ENCODE measurements around the gene EXOC3L1.

Gene EXOC3L1

DNA sequence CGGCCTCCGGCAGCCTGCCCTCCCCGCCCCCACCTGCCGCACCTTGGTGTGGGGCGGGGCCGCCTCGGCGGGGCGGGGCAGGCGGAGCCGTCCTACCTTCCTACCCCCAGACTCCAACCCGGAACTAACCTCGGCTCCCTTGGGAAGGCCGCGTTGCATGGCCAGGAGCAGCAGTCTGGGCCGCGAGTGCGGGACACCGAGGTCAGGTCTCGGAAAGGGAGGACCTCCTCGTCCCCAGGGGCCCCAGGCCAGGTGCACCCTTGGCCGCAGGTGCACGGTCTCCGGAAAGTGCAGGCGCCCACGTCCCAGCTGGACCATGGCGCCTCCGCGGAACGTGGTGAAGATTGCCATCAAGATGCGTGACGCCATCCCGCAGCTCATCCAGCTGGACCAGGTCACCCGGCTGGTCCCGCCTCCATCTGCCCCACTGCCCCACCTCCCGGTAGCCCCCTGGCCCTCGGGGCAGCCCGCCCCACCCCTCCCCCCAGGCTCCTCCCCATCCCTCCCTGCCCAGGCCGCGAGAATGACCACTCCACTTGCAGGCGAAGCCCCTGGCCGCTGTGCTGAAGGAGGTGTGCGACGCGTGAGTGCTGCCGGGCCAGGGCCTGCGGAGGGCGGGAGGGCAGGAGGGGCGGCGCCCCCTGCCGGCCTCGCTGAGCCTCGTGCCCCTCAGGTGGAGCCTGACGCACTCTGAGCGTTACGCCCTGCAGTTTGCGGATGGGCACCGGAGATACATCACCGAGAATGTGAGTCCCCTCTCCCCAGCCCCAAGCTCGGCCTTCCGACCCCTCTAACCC is 9.3 kb upstream of the EXOC3L1 start, which contains the start of gene ELMO3:
Gene ELMO3 (plus strand): TSS at position 121 of the 797 bp plus-strand sequence. CDS start 196 bp downstream, at position 317.
- no peak for DNase-seq (ENCODE audit: low read depth in 1 of 2, low spot score in 1 of 2)

DNA sequence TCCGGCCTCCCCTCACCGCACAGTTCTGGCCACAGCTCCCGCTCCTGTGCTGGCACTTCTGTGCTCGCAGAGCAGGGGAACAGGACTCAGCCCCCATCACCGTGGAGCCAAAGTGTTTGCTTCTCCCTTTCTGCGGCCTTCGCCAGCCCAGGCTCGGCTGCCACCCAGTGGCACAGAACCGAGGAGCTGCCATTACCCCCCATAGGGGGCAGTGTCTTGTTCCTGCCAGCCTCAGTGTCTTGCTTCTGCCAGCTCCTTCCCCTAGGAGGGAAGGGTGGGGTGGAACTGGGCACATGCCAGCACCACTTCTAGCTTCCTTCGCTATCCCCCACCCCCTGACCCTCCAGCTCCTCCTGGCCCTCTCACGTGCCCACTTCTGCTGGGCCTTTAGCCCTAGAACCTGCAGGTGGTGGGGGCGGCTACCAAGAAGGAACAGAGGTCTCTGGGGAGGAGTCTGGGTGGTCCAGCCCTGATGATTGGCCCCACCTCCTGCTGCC is 8.3 kb upstream of the EXOC3L1 start:
- DNase-seq (ENCODE audit: low read depth in 1 of 2, low spot score in 1 of 2): no peak

DNA sequence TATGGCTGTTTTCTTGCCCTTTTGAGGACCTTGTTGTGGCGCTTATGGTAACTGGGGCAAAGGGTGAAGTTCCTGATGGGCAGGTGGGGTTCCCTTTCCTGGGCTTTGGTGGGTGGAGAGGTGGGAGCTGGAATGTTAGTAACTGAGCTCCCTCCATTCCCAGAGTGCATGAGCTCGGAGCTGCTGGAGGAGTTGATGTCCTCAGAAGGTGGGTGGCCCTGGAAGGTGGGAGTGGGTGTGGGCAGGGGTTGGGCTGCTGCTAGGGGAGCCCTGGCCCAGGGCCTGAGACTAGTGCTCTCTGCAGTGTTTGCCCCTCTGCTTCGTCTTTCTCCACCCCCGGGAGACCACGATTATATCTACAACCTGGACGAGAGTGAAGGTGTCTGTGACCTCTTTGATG is 7.8 kb upstream of the EXOC3L1 start:
- DNase-seq (ENCODE audit: low read depth in 1 of 2, low spot score in 1 of 2): no peak

DNA sequence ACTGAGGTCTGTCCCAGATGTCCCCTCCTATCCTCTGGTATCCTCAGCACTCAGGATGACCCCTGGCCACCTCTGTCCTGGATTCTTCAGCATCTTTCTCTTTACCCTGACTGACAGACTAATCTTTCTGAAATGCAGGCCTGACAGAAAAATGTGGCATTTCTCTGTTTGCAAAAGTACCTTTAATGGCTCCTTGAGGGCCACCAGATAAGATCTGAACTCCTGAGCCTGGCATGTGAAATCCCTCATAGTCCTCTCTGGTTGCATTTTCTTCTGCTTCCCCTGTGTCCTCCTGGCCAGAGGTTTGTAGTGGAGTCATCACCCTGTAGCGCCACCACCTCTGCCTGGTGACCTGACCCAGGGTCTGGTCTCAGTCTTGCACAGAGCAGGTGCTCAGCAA is 6.9 kb upstream of the EXOC3L1 start:
- no peak for DNase-seq (ENCODE audit: low read depth in 1 of 2, low spot score in 1 of 2)

DNA sequence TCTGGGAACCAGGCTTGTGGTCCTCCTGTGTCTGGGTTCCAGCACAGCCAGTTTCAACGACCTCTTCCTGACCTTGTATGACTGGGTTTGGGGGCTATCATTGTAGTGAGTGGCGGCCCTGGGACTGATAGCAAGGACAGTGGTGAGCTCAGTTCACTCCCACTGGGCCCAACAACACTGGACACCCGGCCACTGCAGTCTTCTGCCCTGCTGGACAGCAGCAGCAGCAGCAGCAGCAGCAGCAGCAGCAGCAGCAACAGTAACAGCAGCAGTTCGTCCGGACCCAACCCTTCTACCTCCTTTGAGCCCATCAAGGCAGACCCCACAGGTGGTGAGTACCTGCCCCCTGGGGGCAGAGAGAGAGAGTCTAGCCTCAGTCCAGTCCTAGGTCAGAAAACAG is 5.7 kb upstream of the EXOC3L1 start:
- DNase-seq (ENCODE audit: low read depth in 1 of 2, low spot score in 1 of 2): no peak

DNA sequence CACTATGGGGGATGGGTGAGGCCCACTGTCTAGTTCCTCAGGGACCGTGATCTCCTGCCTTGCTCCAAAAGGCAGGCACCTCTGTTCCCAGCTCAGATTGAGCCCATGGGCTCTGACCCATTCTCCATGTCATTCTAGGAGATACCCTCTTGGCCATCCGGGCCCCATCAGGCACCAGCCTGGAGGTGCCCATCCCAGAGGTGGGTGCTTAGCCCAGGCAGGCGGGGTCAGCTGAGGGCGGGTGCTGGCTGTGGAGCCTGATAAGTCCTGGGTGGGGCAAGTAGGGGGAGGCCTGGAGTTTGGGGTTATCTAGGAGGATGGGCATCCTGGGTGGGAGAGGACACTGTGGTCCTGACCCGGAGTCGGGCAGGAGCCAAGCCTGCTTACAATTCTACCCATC is 4.3 kb upstream of the EXOC3L1 start:
- no peak for DNase-seq (ENCODE audit: low read depth in 1 of 2, low spot score in 1 of 2)

DNA sequence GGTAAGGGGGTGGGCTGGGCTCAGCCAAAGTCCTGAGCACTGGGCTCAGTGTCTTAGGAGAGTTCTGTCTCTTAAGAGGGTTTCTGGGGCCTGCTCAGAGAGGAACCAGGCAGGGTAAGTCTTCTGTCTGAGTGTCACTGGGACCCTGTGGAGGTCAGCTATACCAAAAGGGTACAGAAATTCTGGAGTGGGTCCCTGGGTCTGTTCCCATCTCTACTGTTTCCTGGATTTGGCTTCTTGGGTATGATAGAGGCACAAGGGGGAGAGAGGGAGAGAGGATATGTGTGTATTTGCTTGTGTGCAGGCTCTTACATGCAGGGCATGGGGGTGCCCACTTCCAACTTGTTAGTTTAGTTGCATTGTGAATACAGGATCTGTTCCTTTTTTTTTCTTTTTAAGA is 3.6 kb upstream of the EXOC3L1 start:
- no peak for DNase-seq (ENCODE audit: low read depth in 1 of 2, low spot score in 1 of 2)

DNA sequence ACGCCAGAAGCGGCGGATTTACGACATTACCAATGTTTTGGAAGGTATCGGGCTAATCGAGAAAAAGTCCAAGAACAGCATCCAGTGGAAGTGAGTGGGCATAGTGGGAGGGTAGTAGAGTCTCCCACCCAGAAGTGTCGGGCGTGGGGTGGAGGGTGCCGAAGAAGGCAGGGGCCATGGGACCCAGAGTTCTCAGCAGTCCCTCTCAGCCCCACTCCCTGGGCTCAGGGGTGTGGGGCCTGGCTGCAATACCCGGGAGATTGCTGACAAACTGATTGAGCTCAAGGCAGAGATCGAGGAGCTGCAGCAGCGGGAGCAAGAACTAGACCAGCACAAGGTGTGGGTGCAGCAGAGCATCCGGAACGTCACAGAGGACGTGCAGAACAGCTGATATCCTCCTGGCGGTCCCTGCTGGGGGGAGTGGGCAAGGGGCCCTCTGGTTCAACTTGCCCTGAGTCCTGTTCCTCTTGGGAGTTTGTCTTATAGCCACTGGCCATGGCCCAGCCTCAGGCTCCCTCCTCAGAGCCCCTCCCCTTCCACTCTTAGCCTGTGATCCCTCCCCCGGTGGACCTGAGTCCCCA is 2.9 kb upstream of the EXOC3L1 start:
- no peak for DNase-seq (ENCODE audit: low read depth in 1 of 2, low spot score in 1 of 2)

DNA sequence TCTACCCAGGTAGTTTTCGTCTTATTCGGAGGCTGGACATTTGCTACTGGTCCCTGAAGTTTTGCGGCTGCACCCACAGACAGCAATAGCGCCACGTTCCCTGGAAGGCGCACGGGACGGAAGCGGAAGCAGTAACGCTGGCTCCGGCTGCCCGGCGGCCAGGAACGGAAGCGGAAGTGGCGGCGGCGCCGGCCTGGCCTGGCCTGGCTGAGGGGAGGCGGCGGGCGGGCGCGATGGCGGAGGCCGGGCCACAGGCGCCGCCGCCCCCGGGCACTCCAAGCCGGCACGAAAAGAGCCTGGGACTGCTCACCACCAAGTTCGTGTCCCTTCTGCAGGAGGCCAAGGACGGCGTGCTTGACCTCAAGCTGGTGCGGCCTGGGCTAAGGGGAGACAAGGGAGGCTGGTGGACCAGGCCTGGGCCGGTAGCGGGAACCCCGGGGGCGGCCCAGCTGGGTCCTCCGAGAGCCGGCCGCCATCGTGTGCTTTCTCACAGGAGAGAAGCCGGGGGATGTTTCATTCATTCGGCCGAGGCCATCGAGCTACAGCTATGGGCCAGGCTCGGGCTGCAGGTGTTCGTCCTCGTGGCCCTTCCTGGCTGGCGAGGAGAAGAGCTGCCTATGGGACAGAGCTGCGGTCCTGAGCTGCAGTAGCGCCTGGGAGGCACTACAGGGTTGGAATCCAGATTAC is 2.2 kb upstream of the EXOC3L1 start, which contains the start of gene E2F4:
Gene E2F4 (plus strand): TSS at position 161 of the 687 bp plus-strand sequence. CDS start 73 bp downstream, at position 234.
- DNase-seq (ENCODE audit: low read depth in 1 of 2, low spot score in 1 of 2): peak; percentile 70 to 79

DNA sequence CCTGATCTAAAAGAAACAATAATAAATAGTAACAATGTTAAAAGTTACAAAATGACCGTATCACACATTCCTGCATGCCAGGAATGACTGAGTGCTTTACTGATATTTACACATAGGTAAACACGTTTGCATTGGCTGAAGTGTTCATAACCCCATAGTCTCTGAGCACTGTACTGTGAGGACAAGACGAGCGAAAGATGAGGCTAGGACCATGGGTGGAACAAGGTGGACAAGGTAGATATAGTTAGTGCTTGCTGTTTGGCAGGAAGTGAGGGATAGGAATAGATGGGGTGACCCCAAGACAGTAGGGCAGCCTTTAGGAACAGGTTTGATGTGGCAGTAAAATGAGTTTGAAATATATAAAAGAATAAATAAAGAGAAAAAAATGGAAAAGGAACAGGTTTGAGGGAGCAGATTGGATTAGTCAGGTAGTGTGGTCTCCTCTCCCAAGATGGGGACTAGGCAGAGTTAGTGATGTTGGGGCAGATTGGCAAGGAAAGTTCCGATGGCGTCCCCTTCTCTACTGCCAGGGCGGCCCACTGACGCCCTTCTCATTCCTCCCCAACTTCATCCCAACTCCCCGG is 1.6 kb upstream of the EXOC3L1 start:
- DNase-seq (ENCODE audit: low read depth in 1 of 2, low spot score in 1 of 2): no peak

DNA sequence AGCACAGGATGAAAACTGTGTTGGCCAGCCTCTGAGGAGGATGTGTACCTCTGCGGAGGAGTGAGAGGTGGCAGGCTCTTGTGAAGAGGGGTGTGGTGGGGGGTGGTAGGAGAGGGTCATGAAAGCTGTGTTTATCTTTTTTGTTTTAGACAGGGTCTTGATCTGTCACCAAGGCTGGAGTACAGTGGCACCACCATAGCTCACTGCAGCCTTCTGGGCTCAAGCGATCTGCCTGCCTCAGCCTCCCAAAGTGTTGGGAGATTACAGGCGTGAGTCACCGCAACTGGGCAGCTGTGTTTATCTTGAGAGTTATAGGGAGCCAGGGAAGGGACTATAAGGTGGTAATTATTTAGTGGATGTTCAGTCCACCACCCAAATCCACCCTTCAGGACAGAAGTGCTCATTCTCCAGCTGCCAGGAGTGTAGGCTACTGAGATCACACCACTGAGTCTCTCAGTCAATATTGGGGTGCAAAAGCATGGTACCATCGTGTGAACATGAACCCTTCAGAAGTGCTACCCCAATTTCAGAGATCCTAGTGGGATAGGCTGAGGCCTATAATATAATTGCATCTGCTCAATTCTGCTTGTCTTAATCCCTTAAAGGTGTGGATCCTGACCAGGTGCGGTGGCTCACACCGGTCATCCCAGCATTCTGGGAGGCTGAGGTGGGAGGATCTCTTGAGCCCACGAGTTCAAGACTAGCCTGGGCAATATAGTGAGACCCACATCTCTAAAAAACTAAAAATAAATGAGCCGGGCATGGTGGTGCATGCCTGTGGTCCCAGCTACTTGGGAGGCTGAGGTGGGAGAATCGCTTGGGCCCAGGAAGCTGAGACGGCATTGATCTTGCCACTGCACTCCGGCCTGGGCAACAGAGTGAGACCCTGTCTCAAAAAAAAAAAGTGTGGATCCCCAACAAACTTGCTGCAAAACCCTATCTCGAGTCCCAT is 788 bp upstream of the EXOC3L1 start:
- no peak for DNase-seq (ENCODE audit: low read depth in 1 of 2, low spot score in 1 of 2)

DNA sequence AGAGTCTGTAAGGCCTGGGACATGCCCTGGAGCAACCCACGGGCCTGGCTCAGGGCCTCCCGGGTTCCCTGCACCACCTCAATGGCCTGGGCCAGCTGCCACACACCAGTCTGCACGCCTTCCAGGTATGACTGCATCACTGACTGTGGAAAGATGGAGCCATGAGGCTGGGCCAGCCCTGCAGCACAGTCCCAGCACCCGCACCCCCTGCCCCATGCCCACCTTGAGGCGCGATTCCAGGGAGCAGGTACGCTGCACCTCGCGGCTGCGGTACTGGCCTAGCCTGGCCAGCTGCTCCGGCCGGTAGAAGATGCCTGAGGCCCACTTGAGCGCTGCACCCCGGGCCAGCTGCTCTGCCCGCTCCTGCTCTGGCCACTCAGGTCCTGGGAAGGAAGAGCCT is 1.1 kb downstream of the EXOC3L1 start:
- no peak for DNase-seq (ENCODE audit: low read depth in 1 of 2, low spot score in 1 of 2)

DNA sequence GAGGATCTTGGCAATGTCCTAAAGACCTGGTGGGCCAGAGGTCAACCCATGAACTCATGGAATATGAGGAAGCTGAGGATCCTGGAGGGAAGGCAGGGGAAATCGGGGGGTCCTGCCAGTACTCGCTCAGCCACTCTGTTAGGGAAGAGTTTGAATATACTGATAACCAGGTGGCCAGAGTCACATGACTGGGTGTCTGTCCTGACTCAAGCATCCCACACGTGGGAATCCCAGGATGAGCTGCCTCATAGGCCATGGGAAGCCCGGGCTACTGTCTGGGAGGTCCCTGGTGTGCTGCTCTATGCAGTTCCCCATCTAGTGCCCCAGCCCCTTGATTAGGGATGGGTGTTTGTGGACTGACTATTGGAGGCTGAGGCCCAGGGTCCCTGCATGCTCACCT is 1.6 kb downstream of the EXOC3L1 start:
- DNase-seq (ENCODE audit: low read depth in 1 of 2, low spot score in 1 of 2): no peak

DNA sequence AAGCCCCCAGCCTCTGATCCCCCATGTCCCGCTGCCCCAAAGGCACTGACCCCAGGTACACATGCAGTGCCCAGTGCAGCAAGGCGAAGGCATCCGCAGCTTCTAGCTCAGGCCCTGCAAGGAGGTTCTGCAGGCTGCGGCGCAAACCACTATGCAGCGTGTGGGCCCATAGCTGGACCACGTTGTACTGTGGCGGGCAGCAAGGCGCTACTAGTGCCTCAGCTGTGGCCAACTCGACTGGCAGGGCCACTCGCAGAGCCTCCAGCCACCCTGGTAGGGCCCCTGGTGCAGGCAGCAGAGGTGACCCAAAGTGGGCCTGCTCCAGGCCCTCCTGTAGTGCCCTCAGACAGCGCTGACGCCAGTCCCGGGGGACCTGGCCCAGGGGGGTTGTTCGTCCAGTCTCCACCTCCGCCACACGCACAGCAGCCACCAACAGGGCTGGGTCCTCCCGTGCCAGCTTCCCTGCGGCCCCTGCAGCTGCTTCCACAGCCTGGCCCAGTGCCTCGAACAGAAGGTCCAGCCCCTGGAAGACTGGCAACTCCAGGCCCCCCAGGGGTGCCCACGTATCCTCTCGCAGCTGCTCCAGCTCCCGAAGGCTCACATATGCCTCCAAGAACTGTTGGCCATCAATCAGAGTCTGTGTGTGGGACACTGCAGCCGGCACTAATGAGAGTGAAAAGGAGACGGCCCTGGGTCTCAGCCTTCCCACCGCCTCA is 2.6 kb downstream of the EXOC3L1 start:
- DNase-seq (ENCODE audit: low read depth in 1 of 2, low spot score in 1 of 2): no peak

DNA sequence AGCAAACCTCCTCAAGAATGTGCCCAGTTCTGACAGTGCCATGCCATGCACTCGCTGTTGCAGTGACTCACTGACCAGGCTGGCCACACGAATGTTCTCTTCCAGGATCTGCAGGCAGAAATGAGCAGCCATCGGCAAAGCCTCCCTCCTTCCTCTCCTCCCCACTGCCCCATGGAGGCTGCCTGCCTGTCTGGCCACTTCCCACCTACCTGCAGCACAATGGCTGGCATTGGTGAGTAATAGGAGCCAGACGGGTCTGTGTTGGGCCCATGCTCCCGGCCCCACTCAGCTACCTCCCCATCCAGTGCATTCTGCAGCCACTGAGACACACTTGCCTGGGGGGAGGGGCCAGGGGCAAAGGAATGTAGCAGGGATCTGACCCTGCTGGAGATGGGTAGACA is 3.4 kb downstream of the EXOC3L1 start:
- DNase-seq (ENCODE audit: low read depth in 1 of 2, low spot score in 1 of 2): no peak

DNA sequence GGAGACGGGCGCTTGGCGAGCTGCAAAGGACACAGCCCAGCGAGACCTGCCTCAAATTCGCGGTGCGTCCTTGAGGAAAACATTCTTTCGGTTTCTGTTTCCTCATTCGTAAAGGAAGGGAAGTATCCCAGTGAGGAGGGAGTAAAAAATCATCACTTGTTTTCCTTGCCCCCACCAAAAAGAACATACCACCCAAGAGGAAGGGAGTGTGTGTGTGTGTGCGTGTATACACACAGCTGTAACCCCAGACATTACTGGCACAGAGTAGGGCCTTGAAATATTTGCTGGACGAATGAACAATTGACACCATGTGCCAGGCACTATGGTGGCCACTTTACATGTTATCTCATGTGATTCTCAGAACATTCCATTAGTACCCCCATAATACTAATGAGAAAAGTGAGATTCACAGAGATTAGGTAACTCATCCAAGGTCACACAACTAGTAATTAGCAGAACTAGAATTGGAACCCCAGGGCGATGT is 4.2 kb downstream of the EXOC3L1 start:
- DNase-seq (ENCODE audit: low read depth in 1 of 2, low spot score in 1 of 2): no peak

DNA sequence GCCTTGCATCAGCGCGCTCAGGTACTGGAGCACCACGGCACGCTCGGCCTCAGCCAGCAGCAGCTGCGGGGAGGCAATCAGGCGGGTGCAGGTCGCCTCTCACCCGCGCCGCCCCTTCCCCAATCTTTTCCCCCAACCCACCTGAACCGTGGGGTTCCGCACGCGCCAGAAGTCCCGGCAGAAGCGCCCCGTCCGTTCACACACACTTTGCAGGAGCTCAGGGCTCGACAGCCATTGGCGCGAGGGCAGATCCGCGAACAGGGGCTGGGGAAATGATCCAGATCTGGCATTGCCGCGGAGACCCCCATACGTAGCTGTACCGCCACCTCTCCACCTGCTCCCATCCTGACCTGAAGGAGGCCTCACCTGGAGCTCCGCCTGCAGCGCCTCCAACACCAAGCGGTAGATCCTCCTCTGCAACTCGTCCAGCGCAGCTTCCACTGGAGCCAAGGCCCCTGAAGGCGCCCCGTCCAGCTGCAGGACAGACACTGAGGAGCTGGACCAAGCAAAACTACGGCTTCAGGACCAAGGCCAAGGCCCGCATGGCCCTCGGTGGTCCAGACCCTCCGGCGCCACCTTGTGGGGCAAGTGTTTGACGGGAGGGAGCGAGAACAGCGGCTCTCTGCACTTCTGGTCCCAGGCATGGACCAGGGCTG is 4.8 kb downstream of the EXOC3L1 start:
- peak; percentile 73 for DNase-seq (ENCODE audit: low read depth in 1 of 2, low spot score in 1 of 2)

DNA sequence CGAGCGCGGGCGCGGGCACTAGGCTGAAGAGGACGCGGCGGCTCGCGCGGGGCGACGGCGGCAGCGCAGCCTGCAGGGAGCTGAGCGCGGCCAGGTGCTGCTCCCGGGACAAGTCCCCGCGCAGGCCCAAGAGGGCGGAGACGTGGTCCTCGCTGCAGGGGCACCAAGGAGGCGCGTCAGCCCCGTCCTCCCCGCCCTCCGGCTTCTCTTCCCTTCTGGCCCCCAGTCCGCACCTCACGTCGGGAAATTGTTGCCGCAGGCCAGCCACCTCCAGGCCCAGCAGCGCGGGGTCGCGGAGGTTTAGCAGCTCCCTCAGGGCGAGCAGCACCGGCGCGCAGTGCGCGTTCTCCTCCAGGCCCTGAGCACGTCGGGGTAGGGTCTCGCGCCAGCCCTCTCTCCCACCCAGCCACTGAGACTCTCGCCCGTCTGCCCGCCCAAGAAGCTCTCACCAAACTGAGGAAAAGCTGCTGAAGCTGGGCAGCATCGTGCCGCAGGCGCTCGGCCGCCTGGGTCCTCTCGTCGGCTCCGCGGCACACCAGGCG is 5.4 kb downstream of the EXOC3L1 start:
- no peak for DNase-seq (ENCODE audit: low read depth in 1 of 2, low spot score in 1 of 2)
